ENCODE results near the gene CALU.

Gene CALU

DNA sequence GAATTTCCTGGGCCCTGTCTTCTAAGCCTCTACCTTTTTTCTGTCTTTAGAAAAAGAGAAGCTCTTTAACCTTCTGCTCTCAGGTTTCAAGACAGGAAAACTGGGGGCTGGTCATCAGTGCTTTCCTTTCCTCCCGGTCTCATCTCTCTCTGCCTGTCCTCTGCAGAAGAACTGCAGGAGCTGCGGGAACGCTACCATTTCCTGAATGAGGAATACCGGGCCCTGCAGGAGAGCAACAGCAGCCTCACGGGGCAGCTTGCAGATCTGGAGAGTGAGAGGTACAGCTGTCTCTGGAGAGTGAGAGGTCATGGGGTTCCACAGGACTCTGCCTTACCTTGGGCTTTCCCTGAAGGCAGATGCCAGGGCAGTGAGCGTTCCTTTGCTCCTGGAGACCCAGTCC, 65.3 kb downstream of the CALU start:
- DNase-seq (ENCODE audit: low read depth, low spot score) = no peak
- no peak overlapping the region for H3K27ac ChIP-seq

DNA sequence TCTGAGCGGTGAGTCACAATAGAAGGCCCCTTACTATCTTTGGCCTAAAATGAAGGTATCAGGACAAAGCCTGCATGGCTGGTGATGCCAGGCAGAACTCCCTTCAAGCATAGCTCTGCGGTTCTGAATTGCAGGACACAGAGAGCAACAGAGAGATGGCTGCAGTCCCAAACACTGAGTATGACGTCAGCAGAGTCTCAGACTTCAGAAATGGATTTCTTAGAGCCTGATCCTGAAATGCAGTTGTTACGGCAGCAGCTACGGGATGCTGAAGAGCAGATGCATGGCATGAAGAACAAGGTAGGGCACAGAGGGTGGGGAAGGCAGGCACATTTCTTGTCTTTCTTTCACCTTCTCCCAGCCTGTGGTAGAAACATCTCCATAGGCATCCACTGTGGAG, 66.1 kb downstream of the CALU start:
- DNase-seq (ENCODE audit: low read depth, low spot score) = no peak
- H3K27ac ChIP-seq = no peak overlapping the region

DNA sequence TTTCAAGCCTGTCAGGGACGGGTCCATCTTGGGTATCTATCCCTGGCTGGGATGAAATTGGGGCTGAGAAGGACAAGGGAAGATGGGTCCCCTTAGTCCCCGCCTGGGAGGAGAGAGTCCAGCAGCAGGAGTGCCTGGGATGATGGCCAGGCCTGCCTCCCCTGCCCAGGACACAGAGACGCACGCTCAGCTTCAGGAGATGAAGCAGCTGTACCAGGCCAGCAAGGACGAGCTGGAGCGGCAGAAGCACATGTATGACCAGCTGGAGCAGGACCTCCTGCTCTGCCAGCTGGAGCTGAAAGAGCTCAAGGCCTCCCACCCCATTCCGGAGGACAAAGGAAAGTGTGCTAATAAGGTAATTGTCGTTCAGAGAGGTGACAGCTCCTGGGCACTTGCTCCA, 68.0 kb downstream of the CALU start:
- DNase-seq (ENCODE audit: low read depth, low spot score) = no peak
- no peak overlapping the region for H3K27ac ChIP-seq

DNA sequence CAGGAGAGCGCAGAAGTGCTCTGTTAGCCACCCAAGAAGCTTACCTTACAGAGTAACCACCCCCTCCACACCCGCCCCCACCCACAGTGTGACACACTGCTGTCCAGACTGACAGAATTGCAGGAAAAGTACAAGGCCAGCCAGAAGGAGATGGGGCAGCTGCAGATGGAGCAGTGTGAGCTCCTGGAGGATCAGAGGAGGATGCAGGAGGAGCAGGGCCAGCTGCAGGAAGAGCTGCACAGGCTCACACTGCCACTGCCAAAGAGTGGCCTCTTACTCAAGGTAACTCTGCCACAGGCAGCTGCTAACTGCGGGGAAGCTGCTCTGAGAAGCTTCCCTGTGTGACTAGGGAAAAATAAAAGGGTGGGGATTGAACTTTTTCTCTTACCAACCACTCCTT, 70.2 kb downstream of the CALU start:
- DNase-seq (ENCODE audit: low read depth, low spot score) = no peak
- H3K27ac ChIP-seq = no peak overlapping the region

DNA sequence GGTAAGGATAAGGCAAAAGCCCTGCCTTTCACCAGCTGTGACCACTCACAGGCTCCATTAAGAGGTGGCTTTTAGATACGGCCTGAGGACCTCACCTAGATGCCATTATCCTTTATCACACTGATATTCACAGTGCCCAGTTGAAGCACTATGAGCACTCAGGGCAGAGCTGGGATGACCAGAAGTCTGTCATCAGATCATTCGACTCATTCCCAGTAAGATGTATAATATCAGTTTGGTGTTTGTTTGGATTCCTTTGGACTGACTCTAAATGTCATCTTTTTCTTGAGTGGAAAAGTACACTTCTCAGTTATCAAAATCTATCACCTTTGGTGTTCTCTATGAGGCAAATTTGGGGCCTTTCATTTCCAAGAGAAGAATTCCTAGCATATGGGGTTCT, 71.3 kb downstream of the CALU start:
- no peak for DNase-seq (ENCODE audit: low read depth, low spot score)
- H3K27ac ChIP-seq = no peak overlapping the region

- H3K27ac ChIP-seq = no peak overlapping the region
- DNase-seq (ENCODE audit: low read depth, low spot score) = no peak
These were observed 71.8 kb downstream of the CALU start for GRCh38 chr7:128810997-128811396.

GRCh38 chr7:128811631-128812430, 72.7 kb downstream of the CALU start:
- H3K27ac ChIP-seq = no peak overlapping the region
- DNase-seq (ENCODE audit: low read depth, low spot score) = no peak

GRCh38 chr7:128812514-128813168, 73.5 kb downstream of the CALU start:
- DNase-seq (ENCODE audit: low read depth, low spot score) = no peak
- H3K27ac ChIP-seq = no peak overlapping the region

GRCh38 chr7:128814499-128814898, 75.3 kb downstream of the CALU start:
- no peak for DNase-seq (ENCODE audit: low read depth, low spot score)
- H3K27ac ChIP-seq = no peak overlapping the region

- no peak for DNase-seq (ENCODE audit: low read depth, low spot score)
These were observed 76.3 kb downstream of the CALU start for GRCh38 chr7:128815289-128815942.

DNA sequence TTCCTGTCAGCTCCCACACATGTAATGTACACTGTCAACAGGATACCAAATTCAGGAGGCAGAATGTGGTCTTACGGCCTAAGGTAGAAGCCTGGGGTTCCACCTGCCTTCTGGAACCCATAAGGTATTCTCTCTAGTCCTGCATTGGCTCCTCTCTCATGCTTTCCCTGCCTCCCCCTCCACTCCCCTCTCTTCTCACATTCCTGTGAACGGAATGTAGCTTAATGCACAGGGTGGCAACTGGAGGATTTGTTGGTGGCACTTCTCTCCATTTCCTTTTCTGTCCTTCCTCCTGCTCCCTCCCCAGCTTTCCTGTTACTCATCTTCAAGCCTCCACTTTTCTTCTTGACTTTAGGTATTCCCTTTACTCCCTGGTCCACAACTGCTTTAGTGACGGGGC, 79.5 kb downstream of the CALU start:
- H3K27ac ChIP-seq = no peak overlapping the region
- no peak for DNase-seq (ENCODE audit: low read depth, low spot score)

More at GRCh38 chr7:128815289-128815942, 76.3 kb downstream of the CALU start:
- no peak overlapping the region for H3K27ac ChIP-seq
